Measurements from ENCODE around the gene KCNG2.

Gene KCNG2

GRCh38 chr18:79784965-79785770 is 12.6 kb upstream of the KCNG2 start:
- no peak for DNase-seq (ENCODE audit: low read depth in 2 of 3, low spot score in 1 of 3)

GRCh38 chr18:79785831-79786230 is 11.9 kb upstream of the KCNG2 start:
- no peak for DNase-seq (ENCODE audit: low read depth in 2 of 3, low spot score in 1 of 3)

- no peak for DNase-seq (ENCODE audit: low read depth in 2 of 3, low spot score in 1 of 3)
Observed at GRCh38 chr18:79786304-79786703, 11.4 kb upstream of the KCNG2 start.

- DNase-seq (ENCODE audit: low read depth in 2 of 3, low spot score in 1 of 3), result no peak
Observed at GRCh38 chr18:79786786-79787526, 10.8 kb upstream of the KCNG2 start.

- no peak for DNase-seq (ENCODE audit: low read depth in 2 of 3, low spot score in 1 of 3)
Observed at GRCh38 chr18:79787527-79787864, 10.2 kb upstream of the KCNG2 start.

GRCh38 chr18:79787865-79788733 is 9.6 kb upstream of the KCNG2 start:
- no peak for DNase-seq (ENCODE audit: low read depth in 2 of 3, low spot score in 1 of 3)

GRCh38 chr18:79788734-79789085 is 9.0 kb upstream of the KCNG2 start:
- DNase-seq (ENCODE audit: low read depth in 2 of 3, low spot score in 1 of 3), result no peak

GRCh38 chr18:79789091-79789891 is 8.4 kb upstream of the KCNG2 start:
- DNase-seq (ENCODE audit: low read depth in 2 of 3, low spot score in 1 of 3), result no peak

- DNase-seq (ENCODE audit: low read depth in 2 of 3, low spot score in 1 of 3), result no peak
Observed at GRCh38 chr18:79789901-79790890, 7.5 kb upstream of the KCNG2 start.

- DNase-seq (ENCODE audit: low read depth in 2 of 3, low spot score in 1 of 3), result no peak
Observed at GRCh38 chr18:79790996-79791972, 6.5 kb upstream of the KCNG2 start.

- no peak for DNase-seq (ENCODE audit: low read depth in 2 of 3, low spot score in 1 of 3)
Observed at GRCh38 chr18:79792096-79792987, 5.4 kb upstream of the KCNG2 start.

- no peak for DNase-seq (ENCODE audit: low read depth in 2 of 3, low spot score in 1 of 3)
Observed at GRCh38 chr18:79792988-79793355, 4.8 kb upstream of the KCNG2 start.

GRCh38 chr18:79794846-79795245 is 2.9 kb upstream of the KCNG2 start:
- no peak for DNase-seq (ENCODE audit: low read depth in 2 of 3, low spot score in 1 of 3)

GRCh38 chr18:79795446-79795845 is 2.3 kb upstream of the KCNG2 start:
- no peak for DNase-seq (ENCODE audit: low read depth in 2 of 3, low spot score in 1 of 3)

GRCh38 chr18:79796016-79796415 is 1.7 kb upstream of the KCNG2 start:
- no peak for DNase-seq (ENCODE audit: low read depth in 2 of 3, low spot score in 1 of 3)

- no peak for DNase-seq (ENCODE audit: low read depth in 2 of 3, low spot score in 1 of 3)
Observed at GRCh38 chr18:79796531-79797405, 970 bp upstream of the KCNG2 start.
